KMS-11 (cell line): ENCODE measurements around the gene WASF2.

Experiments
- H2AFZ ChIP-seq: fragments of 200-600 bp; sonication (generic); 2 replicates; pipeline ENCODE4 v1.6.1; 2016; ENCODE audit warnings: antibody characterized with exemption, mixed run types, low read depth
- H3K27ac ChIP-seq: fragments of 200-600 bp; sonication (generic); 2 replicates; pipeline ENCODE4 v1.6.1; 2016; ENCODE audit warnings: mild to moderate bottlenecking, mixed run types
- H3K27me3 ChIP-seq: fragments of 200-600 bp; sonication (generic); 2 replicates; pipeline ENCODE4 v1.6.1; 2017; ENCODE audit warnings: mild to moderate bottlenecking, low read depth, mixed run types, moderate library complexity; ENCODE audit not compliant: insufficient read depth
- H3K36me3 ChIP-seq: fragments of 200-600 bp; sonication (generic); 2 replicates; pipeline ENCODE4 v1.6.1; 2017; ENCODE audit warnings: mild to moderate bottlenecking, mixed run types; ENCODE audit not compliant: insufficient read depth
- H3K4me1 ChIP-seq: fragments of 200-600 bp; sonication (generic); 2 replicates; pipeline ENCODE4 v1.6.1; 2016; ENCODE audit warnings: mild to moderate bottlenecking, low read depth, mixed run types; ENCODE audit not compliant: poor library complexity, severe bottlenecking
- H3K4me2 ChIP-seq: fragments of 200-600 bp; sonication (generic); 2 replicates; pipeline ENCODE4 v1.7.0; 2016; ENCODE audit warnings: mild to moderate bottlenecking, mixed run types
- H3K4me3 ChIP-seq: fragments of 200-600 bp; sonication (generic); IDR thresholded peaks from 2 replicates; pipeline ENCODE4 v1.6.1; 2017; ENCODE audit warnings: low read depth, low read length, mixed read lengths; ENCODE audit not compliant: insufficient read depth
- H3K79me2 ChIP-seq: fragments of 200-600 bp; sonication (generic); 2 replicates; pipeline ENCODE4 v1.6.1; 2016; ENCODE audit warnings: low read depth, mixed run types; ENCODE audit not compliant: insufficient read depth
- H3K9ac ChIP-seq: fragments of 200-600 bp; sonication (generic); 2 replicates; pipeline ENCODE4 v1.6.1; 2016; ENCODE audit warnings: mild to moderate bottlenecking, mixed run types
- H4K20me1 ChIP-seq: fragments of 200-600 bp; sonication (generic); 2 replicates; pipeline ENCODE4 v1.6.1; 2016; ENCODE audit warnings: mild to moderate bottlenecking, mixed run types; ENCODE audit not compliant: insufficient read depth
- TF ChIP-seq, protein P1 (sequence below): fragments of 200-600 bp; sonication (generic); conservative IDR thresholded peaks from 2 replicates; pipeline ENCODE4 v1.6.1; 2017; ENCODE audit warnings: low read depth, mild to moderate bottlenecking, antibody characterized with exemption, low read length, moderate library complexity, mixed read lengths

WASF2 gene

DNA sequence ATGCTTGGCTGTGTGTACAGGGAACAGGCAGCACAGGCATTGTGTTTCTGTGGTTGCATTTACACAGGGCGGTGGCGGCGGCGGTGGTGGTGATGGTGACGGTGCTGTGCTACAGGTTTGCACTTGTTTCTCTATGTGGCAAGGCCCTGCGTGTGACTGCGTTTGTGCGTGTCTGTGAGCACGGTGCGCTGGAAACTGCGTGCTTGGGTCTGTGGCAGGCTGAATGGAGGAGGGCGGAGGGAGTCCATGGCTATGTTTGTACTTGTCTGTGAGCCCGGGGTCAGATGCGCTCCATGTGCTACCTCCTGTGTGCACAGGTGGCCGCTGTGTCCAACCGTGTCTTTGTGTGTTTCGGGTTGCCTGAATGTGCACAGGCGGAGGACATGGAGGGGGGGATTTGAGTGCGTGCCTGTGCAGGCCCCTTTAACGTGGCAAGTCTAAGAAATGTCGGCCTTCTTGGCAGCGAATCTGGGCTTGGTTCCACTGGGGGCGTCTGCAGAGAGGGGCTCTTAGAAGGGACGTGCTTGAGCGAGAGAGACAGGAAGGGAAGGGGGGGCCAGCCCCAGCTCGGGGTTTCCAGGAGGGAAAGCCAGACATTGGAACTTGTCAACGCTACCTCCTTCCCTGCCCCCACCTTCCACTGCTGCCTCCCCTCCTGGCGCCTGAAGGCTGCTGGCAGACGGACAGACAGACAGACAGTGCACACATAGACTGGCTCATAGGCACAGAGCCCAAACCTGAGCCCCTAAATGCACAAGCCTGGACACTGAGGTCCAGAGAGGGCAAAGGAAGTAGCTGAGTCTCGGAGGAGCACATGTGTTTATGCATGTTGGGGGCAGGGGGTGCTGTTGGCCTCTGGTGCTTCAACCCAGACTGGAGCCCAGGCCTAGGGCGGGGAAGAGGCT is 32.7 kb upstream of the WASF2 start:
- TF ChIP-seq, protein P1, sequence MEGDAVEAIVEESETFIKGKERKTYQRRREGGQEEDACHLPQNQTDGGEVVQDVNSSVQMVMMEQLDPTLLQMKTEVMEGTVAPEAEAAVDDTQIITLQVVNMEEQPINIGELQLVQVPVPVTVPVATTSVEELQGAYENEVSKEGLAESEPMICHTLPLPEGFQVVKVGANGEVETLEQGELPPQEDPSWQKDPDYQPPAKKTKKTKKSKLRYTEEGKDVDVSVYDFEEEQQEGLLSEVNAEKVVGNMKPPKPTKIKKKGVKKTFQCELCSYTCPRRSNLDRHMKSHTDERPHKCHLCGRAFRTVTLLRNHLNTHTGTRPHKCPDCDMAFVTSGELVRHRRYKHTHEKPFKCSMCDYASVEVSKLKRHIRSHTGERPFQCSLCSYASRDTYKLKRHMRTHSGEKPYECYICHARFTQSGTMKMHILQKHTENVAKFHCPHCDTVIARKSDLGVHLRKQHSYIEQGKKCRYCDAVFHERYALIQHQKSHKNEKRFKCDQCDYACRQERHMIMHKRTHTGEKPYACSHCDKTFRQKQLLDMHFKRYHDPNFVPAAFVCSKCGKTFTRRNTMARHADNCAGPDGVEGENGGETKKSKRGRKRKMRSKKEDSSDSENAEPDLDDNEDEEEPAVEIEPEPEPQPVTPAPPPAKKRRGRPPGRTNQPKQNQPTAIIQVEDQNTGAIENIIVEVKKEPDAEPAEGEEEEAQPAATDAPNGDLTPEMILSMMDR = no peak
- no peaks in the 10 kb centered on the region for H4K20me1 ChIP-seq
- H2AFZ ChIP-seq = no peak overlapping the region
- no peak overlapping the region for H3K4me2 ChIP-seq
- no peak overlapping the region for H3K27ac ChIP-seq
- no peaks in the 10 kb centered on the region for H3K36me3 ChIP-seq
- peaks cover 37% of the 10 kb centered on the region for H3K4me1 ChIP-seq
- no peaks in the 10 kb centered on the region for H3K27me3 ChIP-seq
- no peak overlapping the region for H3K4me3 ChIP-seq
- H3K9ac ChIP-seq = no peak overlapping the region
- H3K79me2 ChIP-seq = no peaks in the 10 kb centered on the region

DNA sequence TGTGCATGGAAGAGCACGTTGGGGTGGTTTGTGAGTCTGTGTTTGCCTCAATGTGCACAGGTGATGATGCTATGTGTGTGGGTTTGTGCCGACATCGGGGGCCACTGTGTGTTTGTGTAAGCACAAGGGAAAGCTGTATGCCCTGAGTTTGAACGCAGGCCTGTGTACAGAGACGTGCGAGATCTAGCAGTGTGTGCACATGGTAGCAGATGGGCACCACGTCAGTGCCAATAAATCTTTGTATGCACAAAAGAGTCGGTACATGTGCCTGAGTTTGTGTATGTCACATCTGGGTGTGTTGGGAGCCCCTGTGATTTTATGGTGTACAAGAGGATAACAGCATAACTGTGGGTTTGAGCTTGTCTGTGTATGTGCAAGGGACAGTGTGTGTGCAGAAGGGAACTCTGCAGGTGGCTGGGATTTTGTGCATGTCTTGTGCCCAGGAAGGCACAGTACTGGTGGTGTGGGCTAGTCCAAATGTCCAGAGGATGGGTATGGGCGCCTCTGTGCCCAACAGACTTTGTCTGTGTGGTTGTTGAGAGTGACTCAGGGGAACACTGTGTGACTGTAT is 32.0 kb upstream of the WASF2 start:
- no peak overlapping the region for H2AFZ ChIP-seq
- peaks cover 30% of the 10 kb centered on the region for H3K4me1 ChIP-seq
- H3K27ac ChIP-seq = no peak overlapping the region
- H3K36me3 ChIP-seq = no peaks in the 10 kb centered on the region
- H4K20me1 ChIP-seq = no peaks in the 10 kb centered on the region
- no peaks in the 10 kb centered on the region for H3K79me2 ChIP-seq
- no peak overlapping the region for H3K4me2 ChIP-seq
- TF ChIP-seq, protein P1 = no peak
- H3K4me3 ChIP-seq = no peak overlapping the region
- H3K9ac ChIP-seq = no peak overlapping the region
- H3K27me3 ChIP-seq = no peaks in the 10 kb centered on the region

DNA sequence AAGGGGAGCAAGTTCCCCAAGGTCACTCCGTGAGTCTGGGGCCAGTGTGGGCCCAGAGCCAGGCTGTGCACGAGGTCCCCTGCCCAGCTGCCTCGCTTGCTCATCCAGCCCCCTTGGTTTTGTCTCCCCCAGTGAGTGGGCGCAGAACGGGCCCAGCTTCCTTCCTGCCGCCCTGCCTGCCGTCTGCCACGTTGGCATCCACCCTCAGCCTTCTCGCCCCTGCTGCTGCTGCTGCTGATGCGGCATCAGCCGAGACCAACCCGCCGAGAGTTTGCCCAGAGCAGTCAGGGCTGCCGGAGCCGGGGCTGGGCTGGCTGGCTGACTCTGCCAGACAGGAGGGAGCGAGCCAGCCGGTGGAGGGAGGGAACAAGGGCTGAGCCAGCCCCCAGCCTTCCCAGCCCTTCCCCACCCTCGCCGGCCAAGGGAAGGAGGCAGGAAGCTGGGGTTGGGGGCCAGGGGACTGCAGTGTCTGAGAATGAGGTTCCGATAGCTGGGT is 31.4 kb upstream of the WASF2 start:
- H3K27me3 ChIP-seq = no peaks in the 10 kb centered on the region
- no peak overlapping the region for H3K4me2 ChIP-seq
- peaks cover 24% of the 10 kb centered on the region for H3K4me1 ChIP-seq
- TF ChIP-seq, protein P1 = no peak
- no peaks in the 10 kb centered on the region for H3K79me2 ChIP-seq
- H3K4me3 ChIP-seq = no peak overlapping the region
- no peaks in the 10 kb centered on the region for H3K36me3 ChIP-seq
- H2AFZ ChIP-seq = no peak overlapping the region
- no peak overlapping the region for H3K9ac ChIP-seq
- H4K20me1 ChIP-seq = no peaks in the 10 kb centered on the region
- no peak overlapping the region for H3K27ac ChIP-seq

DNA sequence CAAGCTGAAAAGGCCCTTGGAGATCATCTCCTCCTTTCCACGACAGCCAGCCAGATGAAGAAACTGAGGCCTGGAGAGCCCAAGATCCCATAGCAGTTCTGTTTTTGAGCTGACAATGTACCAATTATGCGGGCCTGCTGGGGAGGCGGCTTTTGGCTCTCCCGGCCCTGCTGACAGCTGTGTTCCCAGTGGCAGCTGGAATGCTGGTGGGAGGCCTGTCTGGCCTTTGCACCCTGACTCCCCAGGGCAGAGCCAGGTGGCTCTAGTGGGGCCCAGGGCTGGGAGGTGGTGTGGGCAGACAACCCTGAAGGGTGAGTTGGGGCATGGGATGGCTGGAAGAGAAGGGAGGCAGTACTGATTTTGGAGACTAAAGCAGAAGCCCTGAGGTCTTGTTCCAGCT is 30.7 kb upstream of the WASF2 start:
- Histone ChIP-seq H3K27ac (no peak overlapping the region), H3K9ac (no peak overlapping the region), H3K4me2 (no peak overlapping the region), H2AFZ (no peak overlapping the region), H3K36me3 (no peaks in the 10 kb centered on the region), H3K27me3 (no peaks in the 10 kb centered on the region), H3K4me3 (no peak overlapping the region), H3K79me2 (no peaks in the 10 kb centered on the region), H3K4me1 (peaks cover 17% of the 10 kb centered on the region), H4K20me1 (no peaks in the 10 kb centered on the region)
- TF ChIP-seq, protein P1 = no peak
